HG02759 (cell line): ENCODE data around the gene PIGN.
"Not testable (repeated sequence)": the region's sequence is repeated elsewhere in the genome, so short reads cannot be mapped to it uniquely, and the experiment has no call there.

Experiments used
- ATAC-seq: cut with Tn5 transposase; IDR thresholded peaks from one replicate; pipeline ENCODE4 v1.9.1; 2021; ENCODE audit warnings: mild to moderate bottlenecking, moderate library complexity; ENCODE audit not compliant: unreplicated experiment

The PIGN gene

GRCh38 chr18:62182220-62182619 is 4.6 kb downstream of the PIGN start:
- no peak for ATAC-seq

- ATAC-seq = no peak
Measured at GRCh38 chr18:62179213-62179612, 7.6 kb downstream of the PIGN start.

- ATAC-seq = no peak
Measured at GRCh38 chr18:62177271-62177670, 9.6 kb downstream of the PIGN start.

- no peak for ATAC-seq
Measured at GRCh38 chr18:62175521-62175920, 11.3 kb downstream of the PIGN start.

- ATAC-seq = no peak
Measured at GRCh38 chr18:62172298-62172697, 14.6 kb downstream of the PIGN start.

- no peak for ATAC-seq
Measured at GRCh38 chr18:62170857-62171256, 16.0 kb downstream of the PIGN start.

GRCh38 chr18:62166524-62166923 is 20.3 kb downstream of the PIGN start:
- ATAC-seq = not testable (repeated sequence)

GRCh38 chr18:62165583-62165982 is 21.3 kb downstream of the PIGN start:
- ATAC-seq = no peak

- ATAC-seq = no peak
Measured at GRCh38 chr18:62164855-62165487, 21.9 kb downstream of the PIGN start.

- no peak for ATAC-seq
Measured at GRCh38 chr18:62164310-62164709, 22.5 kb downstream of the PIGN start.

GRCh38 chr18:62157843-62158242 is 29.0 kb downstream of the PIGN start:
- ATAC-seq = no peak

GRCh38 chr18:62152844-62153243 is 34.0 kb downstream of the PIGN start:
- no peak for ATAC-seq

GRCh38 chr18:62151068-62151771 is 35.6 kb downstream of the PIGN start:
- no peak for ATAC-seq

- no peak for ATAC-seq
Measured at GRCh38 chr18:62144338-62144737, 42.5 kb downstream of the PIGN start.

GRCh38 chr18:62140259-62140658 is 46.6 kb downstream of the PIGN start:
- no peak for ATAC-seq

- ATAC-seq = no peak
Measured at GRCh38 chr18:62138461-62139235, 48.2 kb downstream of the PIGN start.

- peak; percentile 80 for ATAC-seq
Measured at GRCh38 chr18:62131301-62131909, 55.5 kb downstream of the PIGN start.

- ATAC-seq = no peak
Measured at GRCh38 chr18:62128157-62128556, 58.7 kb downstream of the PIGN start.

GRCh38 chr18:62126737-62127136 is 60.1 kb downstream of the PIGN start:
- no peak for ATAC-seq

GRCh38 chr18:62125702-62126101 is 61.2 kb downstream of the PIGN start:
- ATAC-seq = no peak

GRCh38 chr18:62122330-62122729 is 64.5 kb downstream of the PIGN start:
- ATAC-seq = no peak
